Adrenal gland (tissue), 12 donors: ENCODE data around the gene KCNK2. TPM values are rescaled to one million over a fixed set of nuclear protein-coding genes. Genes with fewer than 3 reads are reported as not detected.

Experiments
- DNase-seq, 7 donors: peaks; one replicate each; pipeline ENCODE4 v3.0.0-alpha.2; 2019 to 2020
- H3K27ac ChIP-seq, 5 donors: fragments of 200-600 bp; sonication (generic) in 4 of 5; 1 replicate in 3 of 5; 2 replicates in 2 of 5; pipeline versions ENCODE4 v1.5.1 to v1.8.0; 2016 to 2020; ENCODE audit warnings: mild to moderate bottlenecking in 1 of 5
- H3K27me3 ChIP-seq: fragments of 200-600 bp; 2 replicates; pipeline ENCODE4 v1.8.0; 2021
- H3K36me3 ChIP-seq, 2 donors: fragments of 200-600 bp; replicated peaks in 1 of 2; 1 replicate in 1 of 2; 2 replicates in 1 of 2; pipeline versions ENCODE4 v1.5.1 to v1.8.0; 2018 to 2022
- H3K4me1 ChIP-seq, 2 donors: fragments of 200-600 bp; replicated peaks in 1 of 2; 1 replicate in 1 of 2; 2 replicates in 1 of 2; pipeline versions ENCODE4 v1.5.1 to v1.8.0; 2018 to 2021
- H3K4me3 ChIP-seq, 4 donors: fragments of 200-600 bp; sonication (generic) in 3 of 4; one replicate each; pipeline ENCODE4 v1.5.1; 2016 to 2018
- H3K9me3 ChIP-seq, 3 donors: fragments of 200-600 bp; sonication (generic) in 1 of 3; replicated peaks in 1 of 3; 1 replicate in 2 of 3; 2 replicates in 1 of 3; pipeline versions ENCODE4 v1.5.1 to v1.8.0; 2016 to 2021
- CTCF ChIP-seq, 6 experiments: fragments of 450-650 bp in 4 of 6; fragments of 200-600 bp in 2 of 6; sonication (generic) in 1 of 6; IDR thresholded peaks; 1 replicate in 5 of 6; 2 replicates in 1 of 6; pipeline versions ENCODE4 v1.5.1 to v1.8.0; 2016 to 2021; ENCODE audit warnings: antibody characterized with exemption in 6 of 6, mild to moderate bottlenecking in 2 of 6, moderate library complexity in 1 of 6
- POLR2A ChIP-seq, 2 donors: fragments of 450-650 bp; IDR thresholded peaks; one replicate each; pipeline ENCODE4 v1.6.1; 2017; ENCODE audit warnings: antibody characterized with exemption in 2 of 2, mild to moderate bottlenecking in 2 of 2, moderate library complexity in 1 of 2
- WGBS, 4 donors: extraction: QIAGEN DNeasy Blood & Tissue Kit in 2 of 4; methylation state at CpG; one replicate each; pipeline versions ENCODE4 v1.1.5 to v1.1.7; 2013 to 2017; 5-methylcytosine and 5-hydroxymethylcytosine counted together
- intact Hi-C, 2 donors: fragments of 100-400 bp; cut with DNase I; formaldehyde crosslinking; loops; one replicate each; pipeline versions ENCODE4 v1.14.1 to v1.15.0; 2022 to 2023
- polyA plus RNA-seq, 3 donors: library from polyadenylated mRNA; stranded (reverse); fragments of 200-250 nt in 2 of 3; fragments of 350-450 nt in 1 of 3; fragmentation: Illumina TruSeq in 1 of 3; extraction: RNeasy Lipid Tissue Mini Kit (QIAGEN cat#74804) in 1 of 3; gene quantifications; one replicate each; pipeline ENCODE4 v1.2.3, GENCODE V29; 2013 to 2014
- total RNA-seq, 9 donors: library from RNA; depleted of rRNA in 4 of 9; stranded (reverse); fragments of >200 nt in 4 of 9; fragments of 120-200 nt in 1 of 9; fragmentation: NEBNext Ultra II Directional in 1 of 9; extraction: Animal tissue kit (Norgen Biotek cat#: 25700) in 1 of 9; gene quantifications; one replicate each; pipeline versions ENCODE4 v1.1.0 to v1.2.4, GENCODE V29; 2013 to 2023
- donor health status: healthy with polysubstance abuse.
- donor health status: Bipolar disorder and iron deficiency.
- donor health status: DM: yes; HTN: yes; CAD: no.
- donor health status: DM: no; HTN: no; CAD: no.
- donor health status: DM: no; HTN: no; CAD: no.
- donor health status: DM: yes; HTN: yes; CAD: no.

The KCNK2 gene
- total and polyA plus RNA-seq, 12 donors, result 13.8 to 138 (median 82.9) TPM

DNA sequence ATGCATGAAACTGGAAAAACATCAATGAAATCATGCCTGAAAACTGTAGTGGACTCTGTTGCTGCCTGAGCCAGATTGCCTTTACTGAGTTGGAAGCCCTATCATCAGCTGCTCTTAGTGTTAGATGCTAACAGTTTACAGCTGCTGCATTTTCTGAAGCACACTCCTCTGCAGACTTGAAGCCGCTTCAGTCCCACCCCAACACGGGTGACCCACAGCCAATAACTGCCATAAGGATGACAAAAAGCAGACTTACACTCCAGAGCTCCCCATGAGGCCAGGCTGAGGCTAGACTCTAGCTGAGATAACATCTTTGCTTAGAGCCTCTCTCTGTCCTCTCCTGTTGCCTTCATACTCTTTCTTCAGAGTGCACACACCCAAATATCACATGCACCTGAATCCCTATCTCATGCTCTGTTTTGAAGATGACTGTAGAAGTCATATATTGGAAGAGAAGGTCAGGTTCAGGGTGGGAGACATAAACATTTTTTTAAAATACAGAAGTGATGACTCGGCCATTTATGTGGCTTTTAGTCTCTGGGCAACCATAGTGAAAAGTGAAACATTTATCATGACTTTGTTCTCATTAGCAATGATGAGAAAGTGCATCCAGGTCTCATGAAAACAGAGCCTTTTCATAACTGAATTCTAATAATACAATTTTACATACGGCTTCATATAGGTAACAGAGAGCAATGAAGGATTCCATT is 161.0 kb downstream of the KCNK2 start:
- no peak for TF ChIP-seq POLR2A (IDR thresholded peaks at IDR 0.05)
- no peak for TF ChIP-seq CTCF (IDR thresholded peaks at IDR 0.05)
- Histone ChIP-seq H3K4me3 (no peak overlapping the region), H3K27ac (no peak overlapping the region), H3K9me3 (no peaks in the 10 kb centered on the region), H3K4me1 (no peaks in the 10 kb centered on the region), H3K27me3 (no peaks in the 10 kb centered on the region), H3K36me3 (no peaks in the 10 kb centered on the region)
- intact Hi-C loops, result no loop called here
- DNase-seq, result no peak
- 65 to 75% (median 71%) methylated on average over 2 to 4 of the region's 4 CpGs for WGBS, 4 donors

GRCh38 chr1:215250913-215251312 is 168.4 kb downstream of the KCNK2 start:
- Histone ChIP-seq H3K4me1 (no peaks in the 10 kb centered on the region), H3K27ac (no peak overlapping the region), H3K36me3 (no peaks in the 10 kb centered on the region), H3K9me3 (no peaks in the 10 kb centered on the region), H3K4me3 (no peak overlapping the region), H3K27me3 (no peaks in the 10 kb centered on the region)
- intact Hi-C loops, result no loop called here
- no peak for DNase-seq
- no peak for TF ChIP-seq POLR2A (IDR thresholded peaks at IDR 0.05)
- TF ChIP-seq CTCF (IDR thresholded peaks at IDR 0.05), result no peak
- WGBS, 4 donors, result 90 to 97% (median 94%) methylated on average over 2 of the region's 2 CpGs

- intact Hi-C loops, result no loop called here
- no peaks in the 10 kb centered on the region for H3K9me3 ChIP-seq
- TF ChIP-seq POLR2A (IDR thresholded peaks at IDR 0.05) (no peak), CTCF (IDR thresholded peaks at IDR 0.05) (no peak)
- H3K4me1 ChIP-seq, result no peaks in the 10 kb centered on the region
- H3K27me3 ChIP-seq, result no peaks in the 10 kb centered on the region
- WGBS, 4 donors, result 89 to 95% (median 92%) methylated on average over 4 of the region's 4 CpGs
- DNase-seq, result no peak
- no peak overlapping the region for H3K4me3 ChIP-seq
- no peak overlapping the region for H3K27ac ChIP-seq
- no peaks in the 10 kb centered on the region for H3K36me3 ChIP-seq
These were observed 168.9 kb downstream of the KCNK2 start for GRCh38 chr1:215251428-215251827.

GRCh38 chr1:215252164-215252563 is 169.6 kb downstream of the KCNK2 start:
- Histone ChIP-seq H3K36me3 (no peaks in the 10 kb centered on the region), H3K27me3 (no peaks in the 10 kb centered on the region), H3K4me3 (no peak overlapping the region), H3K4me1 (no peaks in the 10 kb centered on the region), H3K9me3 (no peaks in the 10 kb centered on the region), H3K27ac (no peak overlapping the region)
- WGBS, 4 donors, result 83 to 94% (median 91%) methylated on average over 1 of the region's 1 CpG
- DNase-seq, result no peak
- TF ChIP-seq CTCF (IDR thresholded peaks at IDR 0.05) (no peak), POLR2A (IDR thresholded peaks at IDR 0.05) (no peak)
- intact Hi-C loops, result no loop called here
